Amniotic epithelial cell (primary cell): Measurements from ENCODE around the gene GNB1.

Experiments
- DNase-seq: peaks from one replicate; pipeline ENCODE4 v3.0.0-alpha.2; 2010; ENCODE audit warnings: low read depth

The GNB1 gene

DNA sequence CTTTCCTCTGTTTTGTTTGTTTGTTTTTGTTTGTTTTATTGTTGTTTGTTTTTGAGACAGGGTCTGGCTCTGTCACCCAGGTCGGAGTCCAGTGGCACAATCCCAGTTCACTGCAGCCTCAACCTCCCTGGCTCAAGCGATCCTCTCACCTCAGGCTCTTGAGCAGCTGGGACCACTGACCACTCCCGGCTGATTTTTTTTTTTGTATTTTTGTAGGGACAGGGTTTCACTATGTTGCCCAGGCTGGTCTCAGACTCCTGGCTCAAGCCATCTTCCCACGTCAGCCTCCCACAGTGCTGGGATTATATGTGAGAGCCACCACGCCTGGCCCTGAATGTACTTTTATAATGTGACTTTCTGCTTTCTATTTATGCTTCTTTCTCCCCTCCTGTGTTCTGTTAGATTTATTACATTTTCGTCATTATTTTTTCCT is 19.2 kb upstream of the GNB1 start:
- no peak for DNase-seq

DNA sequence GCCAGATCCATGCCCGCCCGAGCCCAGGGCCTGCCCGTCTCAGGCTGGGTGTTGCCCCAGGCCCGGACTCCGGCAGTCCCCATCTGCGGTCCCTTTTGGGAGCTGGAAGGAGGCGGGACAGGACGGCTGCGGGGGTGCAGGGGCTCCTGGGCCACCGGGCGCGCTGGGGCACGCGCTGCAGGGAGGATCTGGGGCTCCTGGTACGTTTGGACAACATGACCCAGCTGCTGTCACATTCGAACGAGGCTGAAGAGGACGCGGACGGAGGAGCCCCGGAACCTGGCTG is 17.6 kb upstream of the GNB1 start:
- no peak for DNase-seq

DNA sequence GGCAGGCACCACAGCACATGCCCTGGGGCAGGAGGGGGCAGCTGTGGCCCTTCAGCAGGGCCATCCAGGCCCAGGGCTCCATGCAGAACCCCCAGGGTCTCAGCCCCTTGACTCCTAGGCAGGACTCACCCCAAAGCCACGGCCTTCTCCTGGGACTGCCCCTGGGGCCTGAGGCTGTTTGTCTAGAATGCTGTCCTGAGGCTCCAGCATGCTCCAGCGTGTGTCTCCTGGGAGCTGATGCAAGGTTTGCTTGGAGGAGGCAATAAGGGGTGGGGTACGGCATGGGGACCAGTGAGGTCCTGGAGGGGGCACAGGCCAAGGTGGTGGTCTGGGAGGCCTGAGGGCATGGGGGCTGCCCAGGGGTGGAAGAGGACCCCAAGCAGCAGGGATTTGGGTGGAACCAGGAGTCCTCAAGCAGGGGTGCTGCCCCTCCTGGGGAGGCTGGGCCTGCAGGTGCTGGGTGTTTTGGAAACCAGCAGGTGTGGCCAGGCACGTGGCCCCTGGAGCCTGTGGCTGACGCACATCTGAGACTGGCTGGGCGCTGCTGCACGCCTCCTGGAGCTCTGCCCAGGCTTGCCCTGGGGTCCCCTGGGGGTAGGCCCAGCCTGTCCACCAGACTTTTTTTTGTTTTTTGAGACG is 16.3 kb upstream of the GNB1 start:
- no peak for DNase-seq

DNA sequence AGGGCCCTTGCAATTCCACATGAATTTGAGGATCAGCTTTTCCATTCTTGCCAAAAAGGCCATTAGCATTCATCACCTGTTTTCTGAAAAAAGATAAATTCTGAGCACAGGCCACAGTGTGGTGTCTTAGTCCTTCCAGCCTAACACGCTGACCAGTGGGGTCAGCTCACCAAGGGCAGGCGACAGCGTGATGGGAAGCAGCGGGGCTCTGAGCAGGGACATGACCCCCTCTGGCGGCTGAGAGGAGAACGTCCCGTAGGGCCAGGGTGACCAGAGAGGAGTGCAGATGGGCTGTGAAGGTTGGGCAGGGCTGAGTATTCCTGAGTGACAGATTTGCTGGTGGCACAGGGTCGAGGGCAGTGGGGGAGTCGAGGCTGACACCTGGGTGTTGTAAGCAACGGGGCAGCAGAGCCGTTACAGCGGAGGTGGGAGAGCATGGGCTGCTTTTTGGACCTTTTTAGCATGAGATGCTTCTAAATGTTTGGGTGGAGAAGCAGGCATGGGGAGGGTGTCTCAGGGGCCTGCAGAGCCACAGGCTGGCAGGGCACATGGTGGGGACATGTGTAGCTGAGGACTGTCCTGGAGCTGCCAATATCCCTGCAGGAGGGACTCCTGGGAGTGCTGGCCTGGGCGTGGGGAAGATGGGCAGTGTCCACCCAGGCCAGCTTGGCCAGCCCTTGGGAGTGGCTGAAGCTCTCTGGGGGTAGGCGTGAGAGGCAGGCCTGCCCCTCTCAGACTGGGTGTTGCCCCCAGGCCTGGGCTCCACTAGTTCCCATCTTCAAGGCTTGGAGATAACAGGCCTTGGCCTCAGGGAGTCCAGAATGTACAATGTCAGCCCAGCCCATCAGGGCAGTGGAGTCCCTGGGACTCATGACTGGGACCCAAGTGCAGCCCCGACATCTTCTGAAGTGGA is 15.6 kb upstream of the GNB1 start:
- DNase-seq, result peak; percentile 61

DNA sequence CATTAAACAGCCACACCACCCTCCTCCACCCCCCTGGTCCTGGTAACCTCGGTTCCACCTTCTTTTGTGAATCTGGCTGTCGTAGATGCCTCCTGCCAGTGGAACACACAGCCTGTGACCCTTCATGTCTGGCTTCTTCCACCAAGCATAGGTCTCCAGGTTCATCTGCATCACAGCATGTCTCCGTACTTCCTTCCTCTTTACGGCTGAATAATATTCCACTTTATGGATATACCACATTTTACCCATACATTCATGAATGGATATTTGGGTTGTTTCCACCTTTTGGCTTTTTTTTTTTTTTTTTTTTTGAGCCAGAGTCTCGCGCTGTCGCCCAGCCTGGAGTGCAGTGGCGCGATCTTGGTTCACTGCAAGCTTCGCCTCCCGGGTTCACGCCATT is 12.3 kb upstream of the GNB1 start:
- no peak for DNase-seq

DNA sequence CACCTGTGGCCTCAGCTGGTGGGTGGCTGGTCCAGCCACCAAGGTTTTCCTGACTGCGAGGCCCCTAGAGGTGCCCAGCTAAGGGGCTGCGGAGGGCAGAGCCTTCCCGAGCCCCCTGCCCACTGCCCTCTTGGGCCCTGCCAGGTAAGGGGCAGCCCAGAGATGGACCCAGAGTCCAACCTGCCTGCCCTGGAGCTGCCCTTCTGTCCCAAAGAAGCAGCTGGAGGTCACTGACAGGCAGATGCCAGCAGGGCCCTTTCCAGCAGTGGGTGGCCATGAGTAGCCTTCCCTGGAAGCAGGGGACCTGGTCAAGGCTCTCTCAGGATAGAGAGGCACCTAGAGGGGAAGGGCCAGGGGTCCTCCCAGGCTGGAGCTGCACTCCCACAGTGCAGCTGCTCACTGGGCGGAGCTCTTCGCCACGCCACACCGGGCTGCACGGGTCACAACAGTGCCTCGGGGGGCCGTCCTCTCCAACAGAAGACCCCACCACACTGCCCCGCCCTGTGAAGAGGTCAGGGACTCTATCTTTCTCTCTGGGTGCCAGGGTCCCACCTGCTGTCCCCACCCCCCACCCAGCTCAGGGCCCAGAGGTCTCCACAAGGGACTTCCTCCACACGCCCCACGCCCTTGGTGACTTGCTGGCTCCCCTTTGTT is 10.9 kb upstream of the GNB1 start:
- no peak for DNase-seq

DNA sequence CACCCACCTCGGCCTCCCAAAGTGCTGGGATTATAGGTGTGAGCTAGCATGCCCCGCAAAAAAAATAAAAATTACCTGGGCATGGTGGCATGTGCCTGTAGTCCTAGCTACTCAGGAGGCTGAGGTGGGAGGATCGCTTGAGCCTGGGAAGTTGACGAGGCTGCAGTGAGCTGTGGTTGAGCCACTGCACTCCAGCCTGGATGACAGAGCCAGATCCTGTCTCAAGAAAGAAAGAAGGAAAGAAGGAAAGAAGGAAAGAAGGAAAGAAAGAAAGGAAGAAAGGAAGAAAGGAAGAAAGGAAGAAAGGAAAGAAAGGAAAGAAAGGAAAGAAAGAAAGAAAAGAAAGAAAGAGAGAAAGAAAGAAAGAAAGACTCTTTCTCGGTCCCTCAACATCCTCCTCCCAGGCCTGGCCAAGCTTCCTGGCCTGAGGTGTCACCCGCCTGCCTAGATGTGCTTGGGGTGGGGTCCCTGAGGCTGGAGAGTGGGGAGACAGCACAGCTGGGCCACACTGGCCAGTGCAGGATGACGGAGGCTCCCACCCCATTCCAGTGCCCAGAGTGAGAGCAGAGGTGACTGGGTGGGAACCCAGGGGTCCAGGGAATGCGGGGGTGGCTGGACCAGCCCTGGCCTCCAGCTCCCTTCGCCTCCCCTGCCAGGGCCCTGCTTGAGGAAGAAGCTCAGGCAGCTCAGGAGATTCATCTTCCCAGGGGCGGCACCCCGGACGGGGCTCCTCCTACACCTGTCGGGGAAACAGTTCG is 10.2 kb upstream of the GNB1 start:
- no peak for DNase-seq

DNA sequence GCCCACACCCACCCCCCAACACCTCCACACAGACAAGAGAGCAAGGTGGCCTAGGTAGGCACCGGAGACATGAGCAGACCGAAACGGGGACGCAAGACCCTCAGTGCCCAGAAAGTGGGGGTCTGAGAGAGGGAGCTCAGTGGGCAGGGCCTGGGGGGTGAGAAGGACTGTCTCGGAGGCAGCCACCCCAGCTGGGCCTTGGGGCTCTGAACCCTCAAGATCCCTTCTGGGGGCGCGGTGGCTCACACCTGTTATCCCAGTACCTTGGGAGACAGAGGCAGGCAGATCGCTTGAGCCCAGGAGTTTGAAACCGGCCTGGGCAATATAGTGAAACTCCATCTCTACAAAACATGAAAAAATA is 9.1 kb upstream of the GNB1 start:
- no peak for DNase-seq

DNA sequence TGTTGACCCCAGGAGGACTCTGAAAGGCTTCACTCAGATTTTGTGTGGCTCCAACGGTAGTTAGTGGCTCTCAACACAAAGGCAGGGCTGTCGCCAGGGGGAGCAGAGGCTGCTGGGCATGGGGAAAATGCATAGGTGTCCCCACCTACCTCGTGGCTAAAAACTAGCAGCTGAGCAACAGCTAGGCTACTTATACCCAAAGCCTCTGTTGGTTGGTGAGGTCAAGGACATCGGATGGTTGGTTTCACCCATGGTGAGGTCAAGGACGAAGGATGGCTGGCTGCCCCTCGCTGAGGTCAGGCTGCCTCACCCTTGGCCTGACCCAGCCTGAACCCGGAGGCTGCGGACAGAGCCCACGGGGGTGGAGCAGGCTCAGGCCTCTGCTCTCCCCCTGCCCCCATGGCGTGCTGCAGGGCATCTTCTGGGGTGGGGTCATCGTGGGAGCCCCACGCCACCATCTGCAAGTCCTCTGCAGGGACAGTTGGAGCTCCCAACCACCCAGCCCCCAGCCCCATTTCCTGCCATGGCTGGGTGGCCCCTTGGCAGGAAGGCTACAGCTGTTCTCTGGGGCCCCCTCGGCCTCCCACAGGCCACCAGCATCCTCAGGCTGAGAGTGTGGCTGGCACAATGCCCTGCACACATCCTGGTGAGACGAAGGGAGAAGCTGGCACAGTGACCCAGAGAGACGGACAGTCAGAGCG is 8.5 kb upstream of the GNB1 start:
- DNase-seq, result no peak

DNA sequence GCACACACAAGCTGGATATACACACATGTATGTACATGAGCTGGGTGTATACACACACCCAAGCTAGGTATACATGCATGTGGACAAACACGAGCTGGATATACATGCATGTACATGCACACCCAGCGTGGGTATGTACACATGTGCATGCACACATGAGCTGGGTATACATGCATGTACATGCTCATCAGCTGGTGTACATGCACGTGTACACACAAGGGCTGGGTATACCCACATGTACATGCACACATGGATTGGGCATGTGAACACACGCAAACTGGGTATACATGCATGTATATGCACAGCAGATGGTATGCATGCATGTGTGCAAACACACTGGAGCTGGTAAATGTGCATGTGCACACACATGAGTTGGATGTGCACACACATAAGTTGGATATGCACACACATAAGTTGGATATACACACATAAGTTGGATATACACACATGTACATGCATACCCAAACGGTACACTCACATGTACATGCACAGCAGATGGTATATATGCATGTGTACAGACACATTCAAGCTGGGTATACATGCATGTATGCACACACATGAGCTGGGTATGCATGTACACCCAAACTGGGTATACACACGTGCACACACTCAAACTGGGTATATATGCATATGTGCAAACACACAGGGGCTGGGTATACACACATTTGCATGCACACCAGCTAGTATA is 7.5 kb upstream of the GNB1 start:
- no peak for DNase-seq

DNA sequence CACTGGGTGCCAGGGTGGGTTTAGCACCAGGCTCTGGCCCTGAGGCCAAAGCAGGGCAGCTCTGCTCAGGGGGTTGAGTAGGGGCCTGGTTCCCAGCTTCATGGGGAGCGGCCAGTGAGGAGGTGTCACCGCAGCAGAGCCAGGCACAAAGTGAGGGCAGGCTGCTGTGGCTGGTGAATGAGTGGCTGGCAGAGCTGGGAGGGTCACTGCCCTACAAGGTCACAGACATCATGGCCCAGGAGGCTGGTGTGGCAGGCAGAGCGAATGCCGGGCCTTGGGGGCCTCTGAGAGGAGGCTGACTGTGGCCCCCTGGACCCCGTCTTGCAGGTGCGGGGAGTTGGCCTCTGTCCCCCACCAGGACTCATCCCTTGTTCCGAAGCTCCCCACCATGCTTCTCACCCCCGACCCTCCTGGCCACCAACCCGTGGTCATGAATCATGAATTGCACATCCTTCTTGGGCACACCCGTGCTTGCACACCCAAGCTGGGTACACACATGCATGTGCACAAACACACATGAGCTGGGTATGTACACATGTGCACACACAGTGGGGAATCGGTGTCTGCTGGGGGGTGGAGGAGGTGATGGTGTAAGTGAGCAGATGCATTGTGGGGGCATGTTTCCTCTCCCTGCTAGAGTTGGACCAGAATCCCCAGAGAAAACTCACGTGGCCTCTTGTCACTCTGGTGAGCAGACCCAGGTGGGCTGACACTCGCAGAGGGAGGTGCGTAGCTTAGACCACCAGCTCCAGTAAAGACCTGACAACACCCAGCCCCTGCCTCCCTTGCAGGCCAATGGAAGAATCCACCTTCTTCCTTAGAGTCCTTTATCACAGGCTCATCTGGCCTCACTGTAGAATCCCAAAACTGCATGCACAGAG is 4.8 kb upstream of the GNB1 start:
- no peak for DNase-seq

DNA sequence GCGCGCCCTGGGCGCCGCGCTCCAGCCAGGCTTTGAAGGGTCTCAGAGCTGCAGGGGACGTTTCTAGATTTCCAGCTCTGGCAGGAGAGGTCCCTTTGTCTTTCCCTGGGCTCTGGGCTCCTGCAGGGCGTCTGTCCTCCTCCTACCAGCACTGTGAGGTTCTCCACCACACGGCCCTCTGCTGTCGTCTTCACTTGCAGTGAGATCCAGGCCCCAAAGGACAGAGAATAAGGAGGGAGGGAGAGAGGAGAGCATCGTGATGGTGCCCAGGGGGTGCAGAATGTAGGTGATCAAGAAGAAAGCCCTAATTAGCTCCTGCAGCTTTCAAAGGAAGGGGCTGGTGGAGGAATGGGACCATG is 4.2 kb upstream of the GNB1 start:
- no peak for DNase-seq

DNA sequence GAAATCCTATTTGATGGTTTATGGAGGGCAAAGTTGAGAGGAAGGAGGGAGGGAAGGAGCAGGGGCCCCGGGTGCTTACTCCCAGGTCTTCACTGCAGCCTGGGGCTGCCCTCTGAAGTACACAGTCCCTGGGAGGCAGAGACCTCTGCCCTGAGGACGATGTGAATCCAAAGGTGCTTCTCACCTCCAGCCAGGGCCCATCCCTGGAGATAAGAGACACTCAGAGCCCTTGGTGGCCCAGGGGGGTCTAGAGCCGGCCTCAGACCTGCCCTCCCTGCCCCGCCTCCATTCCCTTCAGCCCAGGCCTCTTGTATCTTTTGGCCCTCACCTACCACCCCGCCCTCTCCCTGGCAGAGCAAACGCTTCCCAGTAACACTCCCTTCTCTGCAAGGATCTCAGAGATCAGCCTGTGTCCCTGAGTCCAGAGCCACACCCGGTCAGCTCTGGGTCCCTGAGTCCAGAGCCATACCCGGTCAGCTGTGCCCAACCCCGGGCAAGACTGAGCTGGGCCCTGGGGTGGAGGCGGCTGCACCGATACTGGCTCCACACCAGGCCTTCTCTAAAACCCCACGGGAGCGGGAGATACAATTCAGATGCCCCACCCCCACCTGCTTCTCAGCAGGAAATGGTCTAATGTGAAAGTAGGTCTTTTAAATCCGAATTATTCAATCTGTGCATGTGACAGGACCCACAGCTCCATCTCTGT is 3.6 kb upstream of the GNB1 start:
- no peak for DNase-seq

DNA sequence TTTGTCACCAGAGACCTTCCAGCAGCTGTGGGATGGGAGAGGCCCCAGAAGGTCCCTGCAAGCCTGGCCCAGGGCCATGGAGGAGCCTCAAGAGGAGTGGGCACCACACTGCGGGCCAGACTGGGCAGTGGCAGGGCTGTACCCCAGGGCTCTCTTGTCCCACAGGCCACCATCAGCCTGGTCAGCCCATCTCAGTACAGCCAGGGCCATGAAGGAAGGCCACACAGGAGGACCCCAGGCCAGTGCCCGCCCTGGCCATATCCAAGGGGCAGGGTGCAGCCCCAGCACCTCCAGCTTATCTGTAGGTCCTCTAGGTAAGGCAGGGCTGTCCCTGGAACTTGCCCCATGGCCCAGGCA is 3.1 kb upstream of the GNB1 start:
- no peak for DNase-seq

DNA sequence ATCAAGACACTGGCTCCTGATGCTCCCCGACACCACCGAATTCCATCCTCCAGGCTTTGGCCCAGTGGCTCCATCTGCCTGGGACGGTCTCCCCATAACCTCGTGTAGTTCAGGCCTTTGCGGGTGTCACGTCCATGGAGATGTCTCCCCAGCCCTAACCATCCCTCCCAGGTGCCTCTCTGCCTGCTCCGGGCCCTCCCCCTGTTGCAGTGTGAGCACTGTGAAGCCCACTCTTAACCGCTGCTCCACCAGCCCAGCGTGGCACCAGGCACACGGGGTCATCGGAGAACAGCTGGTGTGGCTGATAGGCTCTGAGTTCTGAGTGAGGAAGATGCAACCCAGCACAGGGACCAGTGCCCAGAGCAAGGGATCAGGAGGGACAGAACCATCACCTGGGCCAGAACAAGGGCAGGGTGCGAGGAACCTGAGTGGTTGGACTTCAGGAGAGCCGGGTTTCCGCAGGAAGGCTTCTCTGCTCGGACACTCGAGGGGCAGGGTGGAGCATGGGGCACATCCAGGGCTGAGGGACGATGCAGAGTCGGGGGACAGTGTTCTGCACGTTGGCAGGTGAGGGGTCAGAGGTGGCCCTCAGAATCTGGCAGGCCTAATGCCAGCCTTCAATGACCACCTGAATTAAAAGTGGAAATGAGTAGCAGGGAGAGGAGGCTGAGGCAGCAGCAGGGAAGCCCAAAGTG is 2.6 kb upstream of the GNB1 start:
- no peak for DNase-seq

DNA sequence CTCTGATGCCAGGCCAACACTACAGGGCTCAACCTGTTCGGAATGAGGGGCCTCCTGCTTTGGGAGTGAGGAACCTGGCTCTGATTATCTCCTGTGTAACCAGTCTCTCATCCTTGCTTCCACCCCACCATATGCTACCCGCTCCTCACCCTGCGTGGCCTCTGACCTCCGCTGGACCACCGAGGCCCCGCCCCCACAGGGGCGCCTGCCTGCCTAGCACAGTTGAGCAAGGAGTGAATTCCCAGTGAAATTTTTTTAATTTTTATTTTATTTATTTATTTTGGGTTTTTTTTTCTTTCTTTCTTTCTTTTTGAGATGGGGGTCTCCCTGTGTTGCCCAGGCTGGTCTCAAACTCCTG is 1.9 kb upstream of the GNB1 start:
- DNase-seq, result no peak

DNA sequence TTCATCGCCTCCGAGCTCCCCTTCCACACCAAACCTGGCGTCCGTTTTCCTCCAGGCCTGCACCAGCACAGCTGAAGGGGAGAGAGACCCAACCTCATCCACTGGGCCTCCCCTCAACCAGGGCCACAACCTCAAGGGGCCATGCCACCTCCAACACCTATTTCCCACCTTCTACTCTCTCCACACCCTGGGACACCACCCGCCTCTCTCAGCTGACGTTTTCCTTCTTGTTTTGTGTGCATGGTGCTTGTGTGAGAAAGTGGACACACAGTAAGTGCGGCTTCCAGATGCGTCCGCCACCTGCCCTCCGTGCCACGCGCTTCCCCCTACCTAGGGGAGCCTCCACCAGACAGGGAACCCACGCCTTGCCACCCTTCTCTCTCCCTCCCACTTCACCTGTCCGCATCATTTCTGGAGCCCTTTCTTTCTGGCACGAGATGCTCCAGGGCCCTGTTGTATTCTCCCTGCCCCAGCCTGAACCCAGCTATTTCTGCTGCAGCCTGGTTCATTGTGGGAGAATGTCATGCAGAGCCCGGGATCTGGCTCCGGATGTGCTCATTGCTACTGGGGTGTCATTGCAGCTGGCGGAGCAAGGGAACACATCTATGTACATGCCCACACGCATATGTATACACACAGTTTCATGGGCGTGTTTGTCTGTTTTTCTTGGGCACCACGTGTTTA is 1.3 kb upstream of the GNB1 start:
- no peak for DNase-seq

DNA sequence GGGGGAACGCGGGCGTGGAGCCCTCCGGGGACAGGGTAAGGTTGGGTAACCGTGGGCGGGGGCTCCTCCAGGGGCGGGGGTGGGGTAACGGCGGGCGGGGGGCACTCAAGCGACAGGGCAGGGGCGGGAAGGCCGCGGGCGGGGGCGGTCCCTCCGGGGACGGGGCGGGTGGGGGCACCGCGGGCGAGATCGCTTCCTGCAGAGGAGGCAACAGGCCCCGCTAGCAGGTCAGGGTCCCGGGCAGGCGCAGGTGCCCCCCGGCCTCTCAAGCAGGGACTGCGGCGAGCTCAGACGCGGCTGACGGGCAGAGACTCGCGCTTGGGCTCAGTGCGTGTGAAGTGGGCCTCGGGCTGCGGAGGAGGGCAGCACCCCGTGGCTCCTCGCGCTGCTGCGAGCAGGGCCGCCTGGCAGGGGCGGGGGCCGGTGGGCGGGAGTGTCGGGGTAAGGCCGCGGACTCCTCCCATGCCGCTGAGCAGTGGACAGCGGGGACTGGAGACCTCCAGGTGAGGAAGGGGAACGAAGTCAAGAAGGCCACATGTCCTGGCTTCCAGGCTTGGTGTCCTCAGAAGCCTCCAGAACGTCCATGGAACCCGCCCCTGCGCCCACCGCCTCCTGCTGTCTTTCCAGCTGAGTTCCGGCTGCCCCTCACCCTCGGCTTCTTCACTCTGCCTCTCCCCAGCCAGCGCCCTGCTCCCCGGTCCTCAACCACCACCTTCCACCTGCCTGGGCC is 627 bp upstream of the GNB1 start:
- DNase-seq, result peak; percentile 46
